ENCODE results near the gene PRDM5. TPM values are rescaled to one million over a fixed set of nuclear protein-coding genes. Genes with fewer than 3 reads are reported as not detected.

PRDM5 gene
- 9.5 and 17.0 TPM in 2 replicates for total RNA-seq

DNA sequence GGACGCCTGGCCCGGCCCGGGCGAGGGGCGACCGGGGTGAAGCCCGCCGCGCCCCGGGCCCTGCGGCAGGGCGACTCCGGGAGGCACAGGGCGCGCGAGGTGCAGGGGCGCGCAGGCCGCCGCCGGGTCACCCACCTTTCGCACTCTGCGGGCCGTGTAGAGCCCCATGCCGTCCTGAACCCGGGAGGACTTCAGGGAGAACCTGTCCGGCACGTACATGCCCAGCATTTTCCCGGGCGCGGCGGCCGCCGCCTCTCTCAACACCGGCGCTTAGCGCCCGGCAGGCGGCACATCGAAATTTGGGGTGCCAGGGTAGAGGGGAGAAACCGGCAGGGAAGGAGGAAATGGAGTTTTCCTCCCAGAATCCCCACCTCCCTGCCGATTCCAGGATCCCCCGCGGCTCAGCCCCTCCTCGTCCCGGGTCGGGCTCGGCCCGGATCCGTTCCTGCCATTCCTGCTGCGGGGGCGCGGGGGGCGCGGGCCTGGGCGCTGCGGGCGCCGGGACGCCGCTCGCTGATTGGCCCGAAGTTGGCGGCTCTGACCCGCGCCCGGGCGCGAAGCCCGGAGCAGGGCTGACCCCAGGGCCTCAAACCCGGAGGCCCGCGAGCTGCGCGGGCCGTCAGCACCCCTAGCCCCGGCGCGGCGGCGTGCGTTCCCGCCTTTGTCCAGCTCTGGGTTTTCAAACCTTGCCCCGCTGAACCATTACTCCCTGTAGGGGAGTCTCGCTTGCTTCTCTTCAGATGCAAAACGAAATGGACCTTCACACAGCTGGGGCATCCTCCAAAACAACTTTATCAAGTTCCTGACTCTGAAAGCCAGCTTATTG is at the start of gene PRDM5:
Gene PRDM5 (minus strand): TSS at position 346 of the 826 bp plus-strand sequence. CDS start 118 bp downstream, at position 228.

Other genes with a start within 250 kb of the PRDM5 start
- gene NDNF, start 149.8 kb upstream of the PRDM5 start, total RNA-seq: not detected in 2 replicates
- gene TNIP3, start 241.6 kb upstream of the PRDM5 start, total RNA-seq: 0.23 and 1.4 TPM in 2 replicates

Measured in hair follicular keratinocyte (primary cell).